Immature natural killer cell (primary cell): ENCODE measurements around the gene SCCPDH. TPM values are rescaled to one million over a fixed set of nuclear protein-coding genes. Genes with fewer than 3 reads are reported as not detected.
A peak's percentile ranks its signal among the peaks of the same experiment; 100 is the strongest.
"Not testable (repeated sequence)": the region's sequence is repeated elsewhere in the genome, so short reads cannot be mapped to it uniquely, and the experiment has no call there.

Experiments used
- DNase-seq, 3 donors: peaks; one replicate each; pipeline ENCODE4 v3.0.0; 2022; ENCODE audit warnings: mixed read lengths in 1 of 3
- H3K27ac Mint-ChIP-seq, 6 donors: one replicate each; pipeline ENCODE4 v1.8.0; 2020; ENCODE audit warnings: mixed read lengths in 6 of 6, mild to moderate bottlenecking in 5 of 6, inconsistent platforms in 4 of 6, moderate library complexity in 3 of 6
- H3K27me3 Mint-ChIP-seq, 3 donors: one replicate each; pipeline ENCODE4 v1.8.0; 2020 to 2021; ENCODE audit warnings: low read depth in 3 of 3, mild to moderate bottlenecking in 3 of 3, mixed read lengths in 3 of 3, moderate library complexity in 3 of 3, inconsistent platforms in 1 of 3
- H3K36me3 Mint-ChIP-seq, 3 donors: one replicate each; pipeline ENCODE4 v1.8.0; 2020; ENCODE audit warnings: mixed read lengths in 3 of 3, inconsistent platforms in 2 of 3, mild to moderate bottlenecking in 2 of 3
- H3K4me1 Mint-ChIP-seq, 2 donors: one replicate each; pipeline ENCODE4 v1.8.0; 2020; ENCODE audit warnings: inconsistent platforms in 2 of 2, mild to moderate bottlenecking in 2 of 2, mixed read lengths in 2 of 2, moderate library complexity in 1 of 2
- H3K4me3 Mint-ChIP-seq, 5 donors: one replicate each; pipeline ENCODE4 v1.8.0; 2020; ENCODE audit warnings: mild to moderate bottlenecking in 5 of 5, mixed read lengths in 5 of 5, inconsistent platforms in 3 of 5, moderate library complexity in 3 of 5
- H3K9me3 Mint-ChIP-seq, 6 donors: one replicate each; pipeline ENCODE4 v1.8.0; 2020; ENCODE audit warnings: mild to moderate bottlenecking in 6 of 6, mixed read lengths in 6 of 6, inconsistent platforms in 4 of 6, moderate library complexity in 3 of 6
- polyA plus RNA-seq, 3 donors: library from polyadenylated mRNA; unstranded; fragments of 300-500 nt; fragmentation: Illumina TruSeq; gene quantifications; one replicate each; pipeline ENCODE4 v1.2.3, GENCODE V29; 2021

Gene SCCPDH
- polyA plus RNA-seq, 3 donors from 2014 or later = 21.0 to 35.6 (median 29.4) TPM

DNA sequence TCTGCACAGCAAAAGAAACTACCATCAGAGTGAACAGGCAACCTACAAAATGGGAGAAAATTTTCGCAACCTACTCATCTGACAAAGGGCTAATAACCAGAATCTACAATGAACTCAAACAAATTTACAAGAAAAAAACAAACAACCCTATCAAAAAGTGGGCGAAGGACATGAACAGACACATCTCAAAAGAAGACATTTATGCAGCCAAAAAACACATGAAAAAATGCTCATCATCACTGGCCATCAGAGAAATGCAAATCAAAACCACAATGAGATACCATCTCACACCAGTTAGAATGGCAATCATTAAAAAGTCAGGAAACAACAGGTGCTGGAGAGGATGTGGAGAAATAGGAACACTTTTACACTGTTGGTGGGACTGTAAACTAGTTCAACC lies 4.8 kb upstream of the SCCPDH start:
- DNase-seq, H3K27me3 Mint-ChIP-seq, H3K4me3 Mint-ChIP-seq, H3K9me3 Mint-ChIP-seq, H3K27ac Mint-ChIP-seq, H3K36me3 Mint-ChIP-seq, H3K4me1 Mint-ChIP-seq: not testable (repeated sequence)

DNA sequence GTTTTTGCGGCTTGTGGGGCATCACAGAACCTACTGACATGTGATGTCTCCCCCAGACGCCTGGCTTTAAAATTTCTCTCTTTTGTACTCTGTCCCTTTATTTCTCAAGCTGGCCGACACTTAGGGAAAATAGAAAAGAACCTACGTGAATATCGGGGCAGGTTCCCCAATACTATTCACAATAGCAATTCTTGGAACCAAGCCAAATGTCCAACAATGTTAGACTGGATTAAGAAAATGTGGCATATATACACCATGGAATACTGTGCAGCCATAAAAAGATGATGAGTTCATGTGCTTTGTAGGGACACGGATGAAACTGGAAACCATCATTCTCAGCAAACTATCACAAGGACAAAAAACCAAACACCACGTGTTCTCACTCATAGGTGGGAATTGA lies 3.4 kb upstream of the SCCPDH start:
- not testable (repeated sequence) for H3K36me3 Mint-ChIP-seq, H3K27ac Mint-ChIP-seq, DNase-seq, H3K4me3 Mint-ChIP-seq, H3K9me3 Mint-ChIP-seq
- Mint-ChIP-seq H3K4me1 (peaks cover 5 to 12% of the 10 kb centered on the region in 2 donors), H3K27me3 (peaks cover 3 to 12% (median 7%) of the 10 kb centered on the region in 3 donors)

DNA sequence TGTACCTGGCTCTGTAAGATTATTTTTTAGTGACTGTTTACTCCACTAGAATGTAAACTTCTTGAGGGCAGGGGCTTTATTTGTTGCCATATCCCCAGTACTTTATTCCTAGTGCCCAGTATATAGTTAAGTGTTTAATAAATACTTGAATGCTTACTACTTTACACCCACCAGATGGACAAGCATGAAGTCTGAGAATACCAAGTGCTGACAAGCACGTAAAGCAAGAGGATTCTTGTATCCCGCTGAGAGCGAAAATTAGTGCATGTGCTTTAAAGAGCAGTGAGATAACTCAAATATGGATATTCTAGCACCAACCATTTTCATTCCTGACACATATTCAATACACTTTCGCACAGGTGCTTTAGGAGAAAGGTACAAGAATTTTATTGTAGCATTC lies 1.5 kb upstream of the SCCPDH start:
- H3K9me3 Mint-ChIP-seq = peaks cover 0 to 5% (median 2%) of the 10 kb centered on the region in 6 donors
- H3K27me3 Mint-ChIP-seq = peaks cover 2 to 9% (median 3%) of the 10 kb centered on the region in 3 donors
- peaks cover 6% of the 10 kb centered on the region in 3 donors for H3K36me3 Mint-ChIP-seq
- peaks cover 7 to 18% of the 10 kb centered on the region in 2 donors for H3K4me1 Mint-ChIP-seq
- H3K4me3 Mint-ChIP-seq = peak overlapping the region; percentile 48 to 95 (median 86)
- no peak for DNase-seq
- peak overlapping the region in 1 of 6 donors; percentile 40 for H3K27ac Mint-ChIP-seq

- Mint-ChIP-seq H3K27me3 (peaks cover 2 to 9% (median 3%) of the 10 kb centered on the region in 3 donors), H3K27ac (peak overlapping the region in 5 of 6 donors; percentile 31 to 71 (median 57)), H3K4me3 (peak overlapping the region; percentile 86 to 96 (median 90)), H3K9me3 (peaks cover 0 to 19% (median 3%) of the 10 kb centered on the region in 6 donors), H3K4me1 (peaks cover 7 to 18% of the 10 kb centered on the region in 2 donors), H3K36me3 (peaks cover 24 to 26% (median 26%) of the 10 kb centered on the region in 3 donors)
- DNase-seq = no peak
These were observed 504 bp downstream of the SCCPDH start for GRCh38 chr1:246724731-246725095.

GRCh38 chr1:246725191-246725590 lies 982 bp downstream of the SCCPDH start:
- Mint-ChIP-seq H3K9me3 (peaks cover 3 to 23% (median 6%) of the 10 kb centered on the region in 6 donors), H3K36me3 (peaks cover 29 to 31% (median 31%) of the 10 kb centered on the region in 3 donors), H3K27ac (peak overlapping the region in 4 of 6 donors; percentile 31 to 71 (median 60)), H3K4me1 (peaks cover 7 to 18% of the 10 kb centered on the region in 2 donors), H3K27me3 (peaks cover 2 to 9% (median 3%) of the 10 kb centered on the region in 3 donors), H3K4me3 (peak overlapping the region; percentile 86 to 96 (median 90))
- no peak for DNase-seq

GRCh38 chr1:246726255-246726679 lies 2.1 kb downstream of the SCCPDH start:
- Mint-ChIP-seq H3K4me1 (peaks cover 7 to 18% of the 10 kb centered on the region in 2 donors), H3K4me3 (peak overlapping the region in 2 of 5 donors; percentile 34 to 91), H3K27ac (no peak overlapping the region), H3K9me3 (peaks cover 0 to 19% (median 6%) of the 10 kb centered on the region in 6 donors), H3K36me3 (peaks cover 36 to 41% (median 40%) of the 10 kb centered on the region in 3 donors), H3K27me3 (peaks cover 0 to 7% (median 2%) of the 10 kb centered on the region in 3 donors)
- no peak for DNase-seq

DNA sequence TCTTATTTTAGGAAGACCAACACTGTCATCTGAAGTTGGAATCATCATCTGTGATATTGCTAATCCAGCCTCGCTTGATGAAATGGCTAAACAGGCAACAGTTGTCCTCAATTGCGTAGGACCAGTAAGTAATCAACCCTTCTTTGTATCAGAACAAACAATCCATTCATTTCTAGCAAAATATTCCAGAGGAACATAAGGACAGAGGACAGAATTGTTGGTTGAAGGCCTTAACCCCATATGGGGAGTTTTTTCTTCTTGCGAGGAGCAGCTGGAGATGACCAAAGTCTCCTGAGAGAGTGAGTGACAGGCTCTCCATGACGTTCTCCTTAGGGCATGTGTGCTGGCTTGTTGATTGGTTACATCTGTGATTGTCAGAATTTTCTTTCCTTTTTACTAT lies 2.7 kb downstream of the SCCPDH start:
- Mint-ChIP-seq H3K4me3 (no peak overlapping the region), H3K27ac (no peak overlapping the region), H3K36me3 (peaks cover 42 to 47% (median 47%) of the 10 kb centered on the region in 3 donors)

DNA sequence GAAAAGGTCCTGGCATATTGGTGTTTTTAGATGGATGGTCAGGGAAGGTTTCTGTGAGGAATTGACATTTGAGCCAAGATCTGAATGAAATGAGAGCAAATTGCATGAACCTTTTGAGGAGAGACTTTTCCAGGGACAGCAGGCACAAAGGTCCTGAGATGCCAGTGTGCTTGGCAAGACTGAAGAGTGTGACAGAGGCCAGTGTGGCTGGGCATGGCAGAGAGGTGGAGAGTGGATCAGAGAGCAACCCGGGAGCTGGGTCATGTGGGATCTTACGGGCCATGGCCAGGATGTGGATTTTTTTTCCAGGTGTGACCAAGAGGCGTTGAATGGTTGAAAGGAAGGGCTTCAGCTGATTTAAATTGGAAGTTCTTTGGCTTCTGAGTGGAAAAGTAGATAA lies 3.4 kb downstream of the SCCPDH start:
- H3K4me3 Mint-ChIP-seq = no peak overlapping the region
- H3K4me1 Mint-ChIP-seq = peaks cover 7 to 18% of the 10 kb centered on the region in 2 donors
- H3K36me3 Mint-ChIP-seq = peaks cover 46 to 50% (median 50%) of the 10 kb centered on the region in 3 donors
- H3K27ac Mint-ChIP-seq = peak overlapping the region in 1 of 6 donors; percentile 23
- peaks cover 0 to 19% (median 6%) of the 10 kb centered on the region in 6 donors for H3K9me3 Mint-ChIP-seq
- H3K27me3 Mint-ChIP-seq = peaks cover 0 to 8% (median 2%) of the 10 kb centered on the region in 3 donors
- DNase-seq = no peak

More for the DNA sequence above, 2.7 kb downstream of the SCCPDH start:
- Mint-ChIP-seq H3K27me3 (peaks cover 0 to 8% (median 2%) of the 10 kb centered on the region in 3 donors), H3K9me3 (peaks cover 0 to 19% (median 6%) of the 10 kb centered on the region in 6 donors), H3K4me1 (peaks cover 7 to 18% of the 10 kb centered on the region in 2 donors)
- DNase-seq = no peak

DNA sequence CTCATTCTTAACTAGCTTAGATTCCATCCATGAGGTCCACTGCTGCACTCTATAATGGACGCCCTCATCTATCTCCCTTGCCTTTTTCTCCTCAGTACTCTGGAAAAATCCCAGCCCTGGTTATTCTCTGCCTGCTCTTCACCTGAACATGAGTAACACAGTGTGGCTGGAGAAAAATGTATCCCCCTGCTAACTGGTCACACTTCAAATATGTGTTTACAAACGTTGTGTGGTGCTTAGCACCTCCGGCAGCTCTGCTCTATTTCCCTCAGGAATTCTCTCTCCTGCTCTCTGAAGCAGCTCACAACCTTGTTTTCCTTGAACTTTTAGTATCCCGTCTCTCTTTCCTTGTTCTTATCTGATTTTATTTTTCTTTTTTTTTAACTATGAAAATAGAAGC lies 4.1 kb downstream of the SCCPDH start:
- Mint-ChIP-seq H3K36me3 (peaks cover 46 to 50% (median 50%) of the 10 kb centered on the region in 3 donors), H3K27ac (no peak overlapping the region), H3K4me3 (no peak overlapping the region), H3K27me3 (peaks cover 0 to 8% (median 2%) of the 10 kb centered on the region in 3 donors), H3K4me1 (peaks cover 7 to 18% of the 10 kb centered on the region in 2 donors), H3K9me3 (peaks cover 0 to 19% (median 6%) of the 10 kb centered on the region in 6 donors)
- no peak for DNase-seq

DNA sequence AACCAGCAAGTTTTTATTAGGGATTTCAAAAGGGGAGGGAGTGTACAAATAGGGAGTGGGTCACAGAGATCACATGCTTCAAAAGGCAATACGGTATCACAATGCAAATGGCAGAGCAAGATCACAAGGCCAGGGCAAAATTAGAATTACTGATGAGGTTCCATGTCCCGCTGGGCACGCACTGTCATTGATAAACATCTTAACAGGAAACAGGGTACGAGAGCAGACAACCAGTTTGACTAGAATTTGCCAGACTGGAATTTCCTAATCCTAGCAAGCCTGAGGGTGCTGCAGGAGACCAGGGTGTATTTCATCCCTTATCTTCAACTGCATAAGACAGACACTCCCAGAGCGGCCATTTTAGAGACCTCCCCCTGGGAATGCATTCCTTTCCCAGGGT lies 4.8 kb downstream of the SCCPDH start:
- not testable (repeated sequence) for H3K27me3 Mint-ChIP-seq, H3K4me3 Mint-ChIP-seq
- peaks cover 50 to 56% (median 50%) of the 10 kb centered on the region in 3 donors for H3K36me3 Mint-ChIP-seq

DNA sequence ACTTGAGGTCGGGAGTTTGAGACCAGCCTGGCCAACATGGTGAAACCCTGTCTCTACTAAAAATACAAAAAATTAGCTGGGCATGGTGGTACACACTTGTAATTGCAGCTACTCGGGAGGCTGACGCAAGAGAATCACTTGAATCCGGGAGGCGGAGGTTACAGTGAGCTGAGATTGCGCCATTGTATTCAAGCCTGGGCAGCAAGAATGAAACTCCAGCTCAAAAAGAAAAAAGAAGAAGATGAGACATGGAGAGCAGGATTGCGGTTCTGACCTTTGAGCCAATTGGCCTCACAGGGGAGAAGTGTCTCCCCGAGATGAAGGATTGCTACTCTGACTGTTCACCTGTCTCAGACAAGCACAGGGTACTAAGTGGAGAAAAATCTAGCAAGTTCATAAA lies 6.6 kb downstream of the SCCPDH start:
- Mint-ChIP-seq H3K4me3 (no peak overlapping the region), H3K27ac (no peak overlapping the region), H3K4me1 (peaks cover 2 to 6% of the 10 kb centered on the region in 2 donors), H3K9me3 (peaks cover 0 to 19% (median 6%) of the 10 kb centered on the region in 6 donors), H3K27me3 (peaks cover 0 to 2% (median 1%) of the 10 kb centered on the region in 3 donors), H3K36me3 (peaks cover 50 to 65% (median 50%) of the 10 kb centered on the region in 3 donors)
- DNase-seq = no peak

More for the DNA sequence above, 4.8 kb downstream of the SCCPDH start:
- Mint-ChIP-seq H3K9me3 (peaks cover 0 to 19% (median 6%) of the 10 kb centered on the region in 6 donors), H3K4me1 (peaks cover 7 to 18% of the 10 kb centered on the region in 2 donors)
- not testable (repeated sequence) for DNase-seq, H3K27ac Mint-ChIP-seq

DNA sequence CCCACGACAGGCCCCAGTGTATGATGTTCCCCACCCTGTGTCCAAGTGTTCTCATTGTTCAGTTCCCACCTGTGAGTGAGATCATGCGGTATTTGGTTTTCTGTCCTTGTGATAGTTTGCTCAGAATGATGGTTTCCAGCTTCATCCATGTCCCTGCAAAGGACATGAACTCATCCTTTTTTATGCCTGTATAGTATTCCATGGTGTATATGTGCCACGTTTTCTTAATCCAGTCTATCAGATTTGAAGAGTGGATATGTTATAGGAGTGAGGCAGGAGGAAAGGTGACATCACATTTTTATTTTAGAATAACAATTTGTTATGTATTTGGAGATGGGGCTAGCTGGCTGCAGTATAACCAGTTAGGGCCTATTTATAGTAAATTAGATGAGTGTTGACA lies 7.7 kb downstream of the SCCPDH start:
- not testable (repeated sequence) for H3K4me1 Mint-ChIP-seq, DNase-seq, H3K4me3 Mint-ChIP-seq, H3K27me3 Mint-ChIP-seq, H3K27ac Mint-ChIP-seq
- Mint-ChIP-seq H3K9me3 (peaks cover 0 to 19% (median 6%) of the 10 kb centered on the region in 6 donors), H3K36me3 (peaks cover 50 to 73% (median 51%) of the 10 kb centered on the region in 3 donors)

DNA sequence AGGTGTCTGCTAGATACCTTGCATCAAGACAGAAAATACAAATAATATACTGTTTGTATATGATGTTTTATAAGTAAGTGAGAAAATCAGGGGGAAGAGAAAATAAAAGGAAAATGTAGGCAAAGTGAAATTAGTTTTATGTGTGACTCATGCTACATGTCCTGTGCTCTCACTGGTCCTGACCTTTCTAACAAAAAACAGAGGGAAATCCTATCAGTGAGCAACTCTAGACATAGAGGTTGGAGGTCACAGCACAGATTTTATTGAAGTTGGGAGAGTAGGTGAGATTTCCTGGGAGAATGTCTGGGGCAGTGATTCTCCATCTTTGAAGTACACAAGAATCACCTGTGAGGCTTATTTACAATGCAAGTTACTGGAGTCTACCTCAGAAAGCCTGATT lies 9.5 kb downstream of the SCCPDH start:
- Mint-ChIP-seq H3K36me3 (peaks cover 37 to 63% (median 37%) of the 10 kb centered on the region in 3 donors), H3K27ac (no peak overlapping the region), H3K9me3 (peaks cover 0 to 15% (median 5%) of the 10 kb centered on the region in 6 donors), H3K4me1 (peaks cover 0 to 6% of the 10 kb centered on the region in 2 donors), H3K27me3 (peaks cover 0 to 2% (median 1%) of the 10 kb centered on the region in 3 donors), H3K4me3 (no peak overlapping the region)
- no peak for DNase-seq

DNA sequence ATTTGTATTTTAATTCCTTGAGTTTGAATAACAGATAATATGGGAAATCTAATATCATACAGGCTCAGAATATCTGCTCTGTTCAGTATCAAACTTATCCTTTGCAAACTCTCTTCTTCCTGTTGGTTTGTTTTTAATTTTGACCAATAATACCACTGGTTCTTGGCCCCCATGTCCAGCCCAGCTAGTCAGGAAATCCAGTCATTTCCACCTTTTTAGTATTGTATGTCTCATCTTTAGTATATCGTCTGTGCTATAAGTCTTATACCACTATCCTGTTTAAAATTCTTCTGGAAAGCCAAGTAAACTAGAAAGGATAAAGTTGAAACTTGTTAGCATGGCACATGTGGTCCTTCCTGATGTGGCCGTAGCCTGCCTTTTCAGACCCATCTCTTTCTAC lies 10.7 kb downstream of the SCCPDH start:
- peaks cover 0 to 6% of the 10 kb centered on the region in 2 donors for H3K4me1 Mint-ChIP-seq
- peaks cover 33 to 61% (median 35%) of the 10 kb centered on the region in 3 donors for H3K36me3 Mint-ChIP-seq
- peaks cover 0 to 9% (median 3%) of the 10 kb centered on the region in 6 donors for H3K9me3 Mint-ChIP-seq
- no peak overlapping the region for H3K27ac Mint-ChIP-seq
- H3K27me3 Mint-ChIP-seq = peaks cover 0 to 2% (median 1%) of the 10 kb centered on the region in 3 donors
- no peak for DNase-seq
- H3K4me3 Mint-ChIP-seq = no peak overlapping the region
